ENCODE data around the gene ZSWIM2.
"Not testable (repeated sequence)": the region's sequence is repeated elsewhere in the genome, so short reads cannot be mapped to it uniquely, and the experiment has no call there.

ZSWIM2 gene

GRCh38 chr2:186848873-186849578 lies at the start of gene ZSWIM2:
Gene ZSWIM2 (minus strand): TSS chr2:186849170. CDS start chr2:186849130, 40 bp downstream.
- peak within 1 kb of the TSS; percentile 62 for H3K4me3 ChIP-seq (ENCODE audit: control insufficient read depth, low read depth, low read length)
- TF ChIP-seq CTCF (IDR thresholded peaks at IDR 0.05; ENCODE audit: control insufficient read depth, insufficient read depth, low read depth, low read length, missing control alignments), result no peak
- DNase-seq (ENCODE audit: low read depth), result peak; percentile 90

GRCh38 chr2:186896220-186896619 lies 47.2 kb upstream of the ZSWIM2 start:
- H3K4me3 ChIP-seq (ENCODE audit: control insufficient read depth, low read depth, low read length); DNase-seq (ENCODE audit: low read depth): not testable (repeated sequence)

GRCh38 chr2:186895451-186895850 lies 46.5 kb upstream of the ZSWIM2 start:
- no peak overlapping the region for H3K4me3 ChIP-seq (ENCODE audit: control insufficient read depth, low read depth, low read length)
- no peak for TF ChIP-seq CTCF (IDR thresholded peaks at IDR 0.05; ENCODE audit: control insufficient read depth, insufficient read depth, low read depth, low read length, missing control alignments)
- no peak for DNase-seq (ENCODE audit: low read depth)

GRCh38 chr2:186894478-186894877 lies 45.5 kb upstream of the ZSWIM2 start:
- no peak for DNase-seq (ENCODE audit: low read depth)
- TF ChIP-seq CTCF (IDR thresholded peaks at IDR 0.05; ENCODE audit: control insufficient read depth, insufficient read depth, low read depth, low read length, missing control alignments), result no peak
- no peak overlapping the region for H3K4me3 ChIP-seq (ENCODE audit: control insufficient read depth, low read depth, low read length)

- TF ChIP-seq CTCF (IDR thresholded peaks at IDR 0.05; ENCODE audit: control insufficient read depth, insufficient read depth, low read depth, low read length, missing control alignments), result no peak
- no peak overlapping the region for H3K4me3 ChIP-seq (ENCODE audit: control insufficient read depth, low read depth, low read length)
- no peak for DNase-seq (ENCODE audit: low read depth)
Observed at GRCh38 chr2:186892821-186893220, 43.9 kb upstream of the ZSWIM2 start.

- DNase-seq (ENCODE audit: low read depth), result peak; percentile 13
- no peak for TF ChIP-seq CTCF (IDR thresholded peaks at IDR 0.05; ENCODE audit: control insufficient read depth, insufficient read depth, low read depth, low read length, missing control alignments)
Observed at GRCh38 chr2:186891185-186891621, 42.2 kb upstream of the ZSWIM2 start.

GRCh38 chr2:186889101-186889879 lies 40.3 kb upstream of the ZSWIM2 start:
- no peak for TF ChIP-seq CTCF (IDR thresholded peaks at IDR 0.05; ENCODE audit: control insufficient read depth, insufficient read depth, low read depth, low read length, missing control alignments)
- peak; percentile 8 for DNase-seq (ENCODE audit: low read depth)
- no peak overlapping the region for H3K4me3 ChIP-seq (ENCODE audit: control insufficient read depth, low read depth, low read length)

More at GRCh38 chr2:186891185-186891621, 42.2 kb upstream of the ZSWIM2 start:
- H3K4me3 ChIP-seq (ENCODE audit: control insufficient read depth, low read depth, low read length), result no peak overlapping the region
